ENCODE results near the gene ZNF585A.
"Not testable (repeated sequence)": the region's sequence is repeated elsewhere in the genome, so short reads cannot be mapped to it uniquely, and the experiment has no call there.

DNA sequence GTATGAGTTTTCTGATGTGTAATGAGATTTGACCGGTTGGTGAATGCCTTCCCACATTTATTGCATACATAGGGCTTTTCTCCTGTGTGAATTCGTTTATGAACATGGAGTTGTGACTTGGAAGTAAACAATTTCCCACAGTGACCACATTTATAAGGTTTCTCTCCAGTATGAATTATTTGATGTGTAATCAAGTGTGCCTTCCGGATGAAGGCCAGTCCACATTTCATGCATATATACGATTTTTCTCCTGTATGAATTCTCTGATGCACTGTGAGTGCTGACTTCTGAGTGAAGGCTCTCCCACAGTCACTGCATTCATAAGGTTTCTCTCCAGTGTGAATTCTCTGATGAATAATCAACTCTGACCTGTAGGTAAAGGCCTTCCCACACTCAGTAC lies 13.6 kb upstream of the ZNF585A start:
- not testable (repeated sequence) for TF ChIP-seq EGR1 (IDR thresholded peaks at IDR 0.05; ENCODE audit: borderline replicate concordance, low read depth, low read length); BRCA1 (IDR thresholded peaks at IDR 0.05; ENCODE audit: low read depth, low read length); TAF1 (IDR thresholded peaks at IDR 0.05; ENCODE audit: low read depth, low read length); KDM1A (IDR thresholded peaks at IDR 0.05; ENCODE audit: borderline replicate concordance, low read length); POLR2AphosphoS5 (IDR thresholded peaks at IDR 0.05; ENCODE audit: low read depth, low read length); POLR2A (IDR thresholded peaks at IDR 0.05; ENCODE audit: control extremely low read depth in 1 of 2, low read depth in 2 of 2, low read length in 2 of 2); RNF2 (IDR thresholded peaks at IDR 0.05; ENCODE audit: borderline replicate concordance, low read depth, low read length, missing control alignments, poor library complexity, severe bottlenecking)
- TF ChIP-seq, protein P1, sequence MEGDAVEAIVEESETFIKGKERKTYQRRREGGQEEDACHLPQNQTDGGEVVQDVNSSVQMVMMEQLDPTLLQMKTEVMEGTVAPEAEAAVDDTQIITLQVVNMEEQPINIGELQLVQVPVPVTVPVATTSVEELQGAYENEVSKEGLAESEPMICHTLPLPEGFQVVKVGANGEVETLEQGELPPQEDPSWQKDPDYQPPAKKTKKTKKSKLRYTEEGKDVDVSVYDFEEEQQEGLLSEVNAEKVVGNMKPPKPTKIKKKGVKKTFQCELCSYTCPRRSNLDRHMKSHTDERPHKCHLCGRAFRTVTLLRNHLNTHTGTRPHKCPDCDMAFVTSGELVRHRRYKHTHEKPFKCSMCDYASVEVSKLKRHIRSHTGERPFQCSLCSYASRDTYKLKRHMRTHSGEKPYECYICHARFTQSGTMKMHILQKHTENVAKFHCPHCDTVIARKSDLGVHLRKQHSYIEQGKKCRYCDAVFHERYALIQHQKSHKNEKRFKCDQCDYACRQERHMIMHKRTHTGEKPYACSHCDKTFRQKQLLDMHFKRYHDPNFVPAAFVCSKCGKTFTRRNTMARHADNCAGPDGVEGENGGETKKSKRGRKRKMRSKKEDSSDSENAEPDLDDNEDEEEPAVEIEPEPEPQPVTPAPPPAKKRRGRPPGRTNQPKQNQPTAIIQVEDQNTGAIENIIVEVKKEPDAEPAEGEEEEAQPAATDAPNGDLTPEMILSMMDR (IDR thresholded peaks at IDR 0.05; ENCODE audit: control extremely low read depth in 1 of 3, insufficient read depth in 1 of 3, low read depth in 1 of 3, low read length in 3 of 3): not testable (repeated sequence)

All from H1 (cell line).